Suppressor macrophage treated with lipopolysaccharide for 1 hour (primary cell): ENCODE measurements around the gene STRIP2.
"Not testable (repeated sequence)": the region's sequence is repeated elsewhere in the genome, so short reads cannot be mapped to it uniquely, and the experiment has no call there.

Source experiments
- DNase-seq, 3 donors: peaks; one replicate each; pipeline ENCODE4 v3.0.0-alpha.2; 2020 to 2022

The STRIP2 gene

GRCh38 chr7:129433847-129434674 is at the start of gene STRIP2:
TSS of gene STRIP2 (plus strand) at chr7:129434432. CDS start at chr7:129434473, 41 bp downstream.
- DNase-seq = peak; percentile 87 to 95 (median 88)

GRCh38 chr7:129385116-129385515 is 49.1 kb upstream of the STRIP2 start:
- no peak for DNase-seq

- no peak for DNase-seq
Measured at GRCh38 chr7:129385598-129385997, 48.6 kb upstream of the STRIP2 start.

- DNase-seq = peak; percentile 13 to 63 (median 54)
Measured at GRCh38 chr7:129386506-129386905, 47.7 kb upstream of the STRIP2 start.

- DNase-seq = no peak
Measured at GRCh38 chr7:129387537-129387936, 46.7 kb upstream of the STRIP2 start.

GRCh38 chr7:129388333-129389098 is 45.7 kb upstream of the STRIP2 start:
- no peak for DNase-seq

GRCh38 chr7:129389829-129390228 is 44.4 kb upstream of the STRIP2 start:
- no peak for DNase-seq

GRCh38 chr7:129390314-129390713 is 43.9 kb upstream of the STRIP2 start:
- no peak for DNase-seq

GRCh38 chr7:129391546-129392171 is 42.6 kb upstream of the STRIP2 start:
- no peak for DNase-seq

- DNase-seq = no peak
Measured at GRCh38 chr7:129393255-129393654, 41.0 kb upstream of the STRIP2 start.

GRCh38 chr7:129394101-129394500 is 40.1 kb upstream of the STRIP2 start:
- no peak for DNase-seq

- no peak for DNase-seq
Measured at GRCh38 chr7:129394982-129395914, 39.0 kb upstream of the STRIP2 start.

- DNase-seq = peak; percentile 71 to 75 (median 74)
Measured at GRCh38 chr7:129401228-129401966, 32.8 kb upstream of the STRIP2 start.

GRCh38 chr7:129401967-129402860 is 32.0 kb upstream of the STRIP2 start:
- peak in 2 of 3 donors; percentile 7 to 48 for DNase-seq

- DNase-seq = no peak
Measured at GRCh38 chr7:129405527-129405926, 28.7 kb upstream of the STRIP2 start.

GRCh38 chr7:129410238-129410637 is 24.0 kb upstream of the STRIP2 start:
- not testable (repeated sequence) for DNase-seq

GRCh38 chr7:129412501-129412900 is 21.7 kb upstream of the STRIP2 start:
- DNase-seq = peak in 1 of 3 donors; percentile 16

GRCh38 chr7:129417073-129417472 is 17.2 kb upstream of the STRIP2 start:
- DNase-seq = no peak

- no peak for DNase-seq
Measured at GRCh38 chr7:129421717-129422250, 12.4 kb upstream of the STRIP2 start.

- no peak for DNase-seq
Measured at GRCh38 chr7:129422727-129423126, 11.5 kb upstream of the STRIP2 start.
